ENCODE data around the gene IQGAP2.

IQGAP2 gene

DNA sequence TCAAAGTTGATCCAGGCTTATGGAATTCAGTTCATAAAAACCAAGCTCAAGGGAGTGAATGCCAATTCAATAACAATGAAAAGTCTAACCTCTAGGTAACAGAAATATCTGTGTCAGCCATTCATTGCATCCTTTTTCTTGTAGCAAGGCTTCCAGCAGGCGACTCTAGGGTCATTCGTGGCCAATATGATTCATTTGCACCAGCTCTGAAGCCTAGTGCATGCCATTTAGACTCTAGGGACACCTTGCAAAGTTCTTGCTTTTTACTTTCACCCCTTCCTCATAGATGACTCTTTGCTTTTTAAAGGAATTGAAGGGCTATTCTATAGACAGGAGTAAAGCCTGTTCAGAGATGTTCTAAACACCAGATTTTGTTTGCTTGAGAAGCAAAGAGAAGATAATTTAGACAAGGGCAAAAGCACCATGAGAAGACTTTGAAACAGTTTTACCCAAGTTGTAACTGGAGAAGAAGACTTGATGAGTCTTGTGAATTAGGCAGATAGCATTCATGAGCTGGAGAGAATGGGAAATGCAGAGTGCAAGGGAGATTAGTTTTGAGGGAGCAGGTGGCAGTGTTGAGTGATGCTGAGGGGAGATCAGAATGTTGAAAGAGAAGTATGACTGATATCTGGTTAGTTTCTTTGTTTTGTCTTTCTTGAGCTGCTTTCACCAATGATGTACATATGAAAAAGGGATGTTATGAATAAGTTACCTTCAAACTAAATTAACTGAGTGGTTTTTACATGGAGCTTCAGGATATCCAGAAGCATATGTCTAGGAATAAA is 125.7 kb downstream of the IQGAP2 start:
- Histone ChIP-seq H2AFZ (ENCODE audit: low read depth, low read length, severe bottlenecking) (no peak overlapping the region), H3K36me3 (ENCODE audit: low read length) (no peaks in the 10 kb centered on the region), H3K27ac (ENCODE audit: low read depth, low read length) (no peak overlapping the region), H3K79me2 (ENCODE audit: insufficient read depth, low read length) (no peaks in the 10 kb centered on the region), H4K20me1 (ENCODE audit: low read depth, low read length) (no peaks in the 10 kb centered on the region), H3K9me2 (replicated peaks; ENCODE audit: insufficient read depth, low read length) (no peaks in the 10 kb centered on the region), H3K9ac (ENCODE audit: low read length) (no peak overlapping the region), H3K4me2 (ENCODE audit: low read depth, low read length, poor library complexity, severe bottlenecking) (no peak overlapping the region), H3K9me3 (ENCODE audit: insufficient read depth, low read length) (no peaks in the 10 kb centered on the region), H3K4me3 (ENCODE audit: insufficient read depth, low read length, poor library complexity, severe bottlenecking) (no peak overlapping the region), H3F3A (ENCODE audit: insufficient read depth) (no peaks in the 10 kb centered on the region), H3K27me3 (ENCODE audit: low read length) (no peaks in the 10 kb centered on the region)
- TF ChIP-seq, protein P1, sequence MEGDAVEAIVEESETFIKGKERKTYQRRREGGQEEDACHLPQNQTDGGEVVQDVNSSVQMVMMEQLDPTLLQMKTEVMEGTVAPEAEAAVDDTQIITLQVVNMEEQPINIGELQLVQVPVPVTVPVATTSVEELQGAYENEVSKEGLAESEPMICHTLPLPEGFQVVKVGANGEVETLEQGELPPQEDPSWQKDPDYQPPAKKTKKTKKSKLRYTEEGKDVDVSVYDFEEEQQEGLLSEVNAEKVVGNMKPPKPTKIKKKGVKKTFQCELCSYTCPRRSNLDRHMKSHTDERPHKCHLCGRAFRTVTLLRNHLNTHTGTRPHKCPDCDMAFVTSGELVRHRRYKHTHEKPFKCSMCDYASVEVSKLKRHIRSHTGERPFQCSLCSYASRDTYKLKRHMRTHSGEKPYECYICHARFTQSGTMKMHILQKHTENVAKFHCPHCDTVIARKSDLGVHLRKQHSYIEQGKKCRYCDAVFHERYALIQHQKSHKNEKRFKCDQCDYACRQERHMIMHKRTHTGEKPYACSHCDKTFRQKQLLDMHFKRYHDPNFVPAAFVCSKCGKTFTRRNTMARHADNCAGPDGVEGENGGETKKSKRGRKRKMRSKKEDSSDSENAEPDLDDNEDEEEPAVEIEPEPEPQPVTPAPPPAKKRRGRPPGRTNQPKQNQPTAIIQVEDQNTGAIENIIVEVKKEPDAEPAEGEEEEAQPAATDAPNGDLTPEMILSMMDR (IDR thresholded peaks at IDR 0.05; ENCODE audit: insufficient read depth, low read length, poor library complexity, severe bottlenecking) = no peak
- TF ChIP-seq EZH2phosphoT487 (conservative IDR thresholded peaks at IDR 0.05; ENCODE audit: low read length) = no peak

DNA sequence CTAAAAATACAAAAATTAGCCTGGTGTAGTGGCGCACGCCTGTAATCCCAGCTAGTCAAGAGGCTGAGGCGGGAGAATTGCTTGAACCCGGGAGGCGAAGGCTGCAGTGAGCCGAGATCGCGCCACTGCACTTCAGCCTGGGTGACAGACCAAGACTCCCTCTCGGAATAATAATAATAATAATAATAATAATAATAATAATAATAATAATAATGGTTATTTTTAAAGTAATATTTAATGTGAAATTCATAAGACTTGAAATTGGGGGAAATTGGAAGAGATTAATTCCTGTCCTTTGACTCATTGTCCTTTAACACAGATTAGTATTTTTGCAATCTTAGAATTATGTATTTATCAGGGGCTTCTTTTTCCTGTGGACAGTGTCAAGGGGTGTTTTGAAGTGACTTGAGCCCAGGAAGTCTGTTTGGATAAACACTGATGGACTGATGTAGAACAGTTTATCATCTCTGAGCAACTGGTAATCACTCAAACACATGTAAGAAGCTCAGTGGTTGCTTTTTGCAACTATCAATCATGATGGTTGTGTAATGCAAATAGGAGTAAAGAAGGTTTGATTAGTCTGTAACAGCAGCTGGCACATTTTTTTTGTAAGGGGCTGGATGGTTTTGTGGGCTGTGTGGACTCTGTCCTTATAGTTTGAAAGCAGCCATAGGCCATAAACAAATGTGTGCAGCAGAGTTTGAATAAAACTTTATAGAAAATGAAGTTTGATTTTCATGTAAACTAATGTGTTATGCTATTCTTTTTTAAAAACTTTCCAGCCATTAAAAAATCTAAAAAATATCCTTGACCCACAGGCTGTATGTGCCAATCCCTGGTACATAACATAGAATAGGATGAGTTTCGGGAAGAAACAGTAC is 126.6 kb downstream of the IQGAP2 start:
- Histone ChIP-seq H3K9me3 (ENCODE audit: insufficient read depth, low read length) (no peaks in the 10 kb centered on the region), H2AFZ (ENCODE audit: low read depth, low read length, severe bottlenecking) (no peak overlapping the region), H3F3A (ENCODE audit: insufficient read depth) (no peaks in the 10 kb centered on the region), H3K36me3 (ENCODE audit: low read length) (no peaks in the 10 kb centered on the region), H3K27ac (ENCODE audit: low read depth, low read length) (no peak overlapping the region), H3K9ac (ENCODE audit: low read length) (no peak overlapping the region), H3K4me3 (ENCODE audit: insufficient read depth, low read length, poor library complexity, severe bottlenecking) (no peak overlapping the region), H3K4me2 (ENCODE audit: low read depth, low read length, poor library complexity, severe bottlenecking) (no peak overlapping the region), H4K20me1 (ENCODE audit: low read depth, low read length) (no peaks in the 10 kb centered on the region), H3K79me2 (ENCODE audit: insufficient read depth, low read length) (no peaks in the 10 kb centered on the region), H3K27me3 (ENCODE audit: low read length) (no peaks in the 10 kb centered on the region), H3K9me2 (replicated peaks; ENCODE audit: insufficient read depth, low read length) (no peaks in the 10 kb centered on the region)
- no peak for TF ChIP-seq EZH2phosphoT487 (conservative IDR thresholded peaks at IDR 0.05; ENCODE audit: low read length)
- TF ChIP-seq, protein P1 (IDR thresholded peaks at IDR 0.05; ENCODE audit: insufficient read depth, low read length, poor library complexity, severe bottlenecking) = no peak

DNA sequence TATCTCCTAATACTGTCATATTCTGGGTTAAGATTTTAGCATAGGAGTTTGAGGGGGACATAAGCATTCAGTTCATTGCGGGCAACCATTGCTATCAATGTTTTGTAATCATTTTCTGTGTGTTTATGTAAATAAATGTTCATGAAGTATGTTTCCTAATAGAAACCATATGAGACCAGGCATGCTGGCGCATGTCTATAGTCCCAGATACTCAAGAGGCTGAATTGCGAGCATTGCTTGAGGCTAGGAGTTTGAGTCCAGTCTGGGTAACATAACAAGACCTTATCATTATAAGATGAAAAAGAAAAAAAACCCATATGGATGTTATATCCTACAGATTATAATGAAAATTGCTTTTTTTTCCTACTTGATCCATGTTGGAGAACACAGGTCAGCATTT is 129.0 kb downstream of the IQGAP2 start:
- Histone ChIP-seq H4K20me1 (ENCODE audit: low read depth, low read length) (no peaks in the 10 kb centered on the region), H3K79me2 (ENCODE audit: insufficient read depth, low read length) (no peaks in the 10 kb centered on the region), H2AFZ (ENCODE audit: low read depth, low read length, severe bottlenecking) (no peak overlapping the region), H3K4me2 (ENCODE audit: low read depth, low read length, poor library complexity, severe bottlenecking) (no peak overlapping the region), H3K27me3 (ENCODE audit: low read length) (no peaks in the 10 kb centered on the region), H3K9me3 (ENCODE audit: insufficient read depth, low read length) (no peaks in the 10 kb centered on the region), H3F3A (ENCODE audit: insufficient read depth) (no peaks in the 10 kb centered on the region), H3K9ac (ENCODE audit: low read length) (no peak overlapping the region), H3K4me3 (ENCODE audit: insufficient read depth, low read length, poor library complexity, severe bottlenecking) (no peak overlapping the region), H3K27ac (ENCODE audit: low read depth, low read length) (no peak overlapping the region), H3K9me2 (replicated peaks; ENCODE audit: insufficient read depth, low read length) (no peaks in the 10 kb centered on the region), H3K36me3 (ENCODE audit: low read length) (no peaks in the 10 kb centered on the region)
- no peak for TF ChIP-seq EZH2phosphoT487 (conservative IDR thresholded peaks at IDR 0.05; ENCODE audit: low read length)
- TF ChIP-seq, protein P1 (IDR thresholded peaks at IDR 0.05; ENCODE audit: insufficient read depth, low read length, poor library complexity, severe bottlenecking) = no peak

Measured in SU-DHL-6 (cell line).